Stimulated activated CD8-positive, alpha-beta memory T cell treated with anti-CD3 and anti-CD28 coated beads, Interleukin-4, amount 100 ng/mL, for 48 hours (primary cell): ENCODE measurements around the gene PDAP1.

Experiments used
- DNase-seq: peaks from one replicate; pipeline ENCODE4 v3.0.0-alpha.2; 2020

The PDAP1 gene

DNA sequence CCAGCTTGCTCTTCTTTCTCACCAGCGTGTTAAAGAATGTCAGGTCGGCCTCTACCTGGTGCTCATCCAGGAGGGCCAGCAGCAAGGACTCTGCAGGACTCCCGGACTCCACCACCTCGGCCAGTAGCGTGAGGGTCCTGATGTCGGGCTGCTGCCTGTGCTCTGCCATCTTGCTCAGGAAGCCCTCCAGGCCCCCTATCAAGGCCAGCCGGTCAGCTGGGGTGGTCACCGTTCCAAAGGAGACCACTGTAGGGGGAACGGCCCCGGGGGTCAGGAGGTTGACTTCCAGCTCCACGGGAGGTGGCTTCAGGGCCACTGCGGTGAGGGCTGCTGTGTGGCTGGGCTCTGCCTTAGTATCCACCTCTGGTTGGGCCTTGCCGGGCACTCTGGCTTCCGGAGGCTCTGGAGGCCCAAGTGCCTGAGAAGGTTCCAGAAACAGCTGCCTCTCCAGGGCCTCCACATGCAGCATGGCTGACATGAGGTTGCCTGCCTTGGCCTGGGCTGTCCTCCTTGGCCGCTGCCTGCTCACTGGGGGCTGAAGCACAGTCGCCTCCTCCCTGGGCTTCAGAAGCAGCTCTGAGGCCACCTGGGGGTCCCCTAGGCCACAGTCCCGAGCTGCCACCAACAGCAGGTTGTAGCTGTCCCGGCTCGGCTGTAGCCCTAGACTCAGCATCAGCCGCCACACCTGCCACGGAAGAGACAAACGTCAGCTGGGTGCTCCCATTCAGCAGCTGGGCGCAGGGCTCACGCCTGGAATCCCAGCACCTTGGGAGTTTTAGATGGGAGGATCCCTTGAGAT lies 16.7 kb upstream of the PDAP1 start:
- no peak for DNase-seq

DNA sequence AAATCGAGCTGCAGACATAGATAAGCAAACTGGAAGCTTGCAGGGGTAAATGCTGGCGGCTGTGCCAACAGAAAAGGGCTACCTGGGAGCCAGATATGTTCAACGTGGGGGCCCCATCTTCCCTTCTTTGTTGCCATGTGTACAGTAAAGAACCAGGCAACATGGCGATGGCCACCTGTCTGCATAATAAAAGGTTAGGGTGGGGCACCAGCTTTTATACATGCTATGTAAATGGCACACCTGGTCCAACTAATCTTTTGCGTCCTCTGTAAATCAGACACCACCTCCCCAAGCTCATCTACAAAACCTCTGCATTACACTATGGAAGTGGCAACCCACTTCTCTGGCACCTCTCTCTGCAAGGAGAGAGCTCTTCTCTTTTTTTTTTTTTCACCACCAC lies 14.2 kb upstream of the PDAP1 start:
- no peak for DNase-seq

DNA sequence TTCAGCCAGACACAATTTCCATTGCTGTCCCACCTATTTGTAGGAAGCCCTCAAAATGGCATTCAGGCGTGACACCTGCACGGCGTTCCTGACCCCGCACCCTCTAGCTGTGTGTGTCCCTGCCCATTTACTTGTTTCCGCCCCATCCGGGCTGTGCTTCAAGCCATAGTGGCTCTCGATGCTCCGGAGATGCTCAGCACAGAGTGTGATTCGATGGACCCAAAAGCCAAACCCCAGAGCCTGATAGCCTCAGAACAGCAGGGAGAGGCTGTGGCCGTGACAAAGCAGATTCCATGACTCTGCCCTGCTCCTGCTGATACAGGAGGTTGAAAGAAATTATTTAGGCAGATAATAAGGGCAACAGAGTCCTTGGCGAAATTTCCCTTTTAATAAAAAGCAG lies 13.8 kb upstream of the PDAP1 start:
- DNase-seq = no peak

DNA sequence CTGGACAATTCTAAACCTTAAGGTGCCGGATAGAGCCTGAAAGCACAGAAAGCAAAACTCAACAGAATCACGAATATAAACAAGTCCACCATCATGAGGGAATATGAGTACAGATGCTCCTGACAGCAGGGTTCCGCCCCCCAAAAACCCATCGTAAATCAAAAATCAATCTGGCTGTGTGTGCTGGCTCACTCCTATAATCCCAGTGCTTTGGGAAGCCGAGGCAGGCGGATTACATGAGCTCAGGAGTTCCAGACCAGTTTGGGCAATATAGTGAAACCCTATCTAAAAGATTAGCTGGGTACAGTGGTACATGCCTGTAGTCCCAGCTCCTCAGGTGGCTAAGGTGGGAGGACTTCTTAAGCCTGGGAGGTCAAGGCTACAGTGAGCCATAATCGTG lies 12.6 kb upstream of the PDAP1 start:
- no peak for DNase-seq

DNA sequence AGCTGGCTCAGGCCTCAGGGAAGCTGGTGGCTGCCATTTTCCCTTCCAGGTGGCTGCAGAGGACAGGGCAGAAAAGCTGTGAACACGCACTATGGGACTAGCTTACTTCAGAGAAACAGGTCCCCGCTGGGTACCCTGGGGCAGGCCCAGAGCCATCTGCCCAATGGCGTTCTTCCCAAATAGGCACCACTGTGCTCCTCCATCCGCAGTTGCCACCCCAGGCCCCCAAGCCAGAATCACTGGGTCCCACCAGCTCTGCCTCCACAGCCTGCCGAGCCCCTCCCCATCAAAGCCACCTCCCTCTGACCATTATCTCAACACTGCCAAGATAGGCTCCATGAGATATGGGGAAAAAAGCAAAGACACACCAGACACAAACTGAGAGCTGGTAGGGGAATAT lies 11.8 kb upstream of the PDAP1 start:
- DNase-seq = no peak

DNA sequence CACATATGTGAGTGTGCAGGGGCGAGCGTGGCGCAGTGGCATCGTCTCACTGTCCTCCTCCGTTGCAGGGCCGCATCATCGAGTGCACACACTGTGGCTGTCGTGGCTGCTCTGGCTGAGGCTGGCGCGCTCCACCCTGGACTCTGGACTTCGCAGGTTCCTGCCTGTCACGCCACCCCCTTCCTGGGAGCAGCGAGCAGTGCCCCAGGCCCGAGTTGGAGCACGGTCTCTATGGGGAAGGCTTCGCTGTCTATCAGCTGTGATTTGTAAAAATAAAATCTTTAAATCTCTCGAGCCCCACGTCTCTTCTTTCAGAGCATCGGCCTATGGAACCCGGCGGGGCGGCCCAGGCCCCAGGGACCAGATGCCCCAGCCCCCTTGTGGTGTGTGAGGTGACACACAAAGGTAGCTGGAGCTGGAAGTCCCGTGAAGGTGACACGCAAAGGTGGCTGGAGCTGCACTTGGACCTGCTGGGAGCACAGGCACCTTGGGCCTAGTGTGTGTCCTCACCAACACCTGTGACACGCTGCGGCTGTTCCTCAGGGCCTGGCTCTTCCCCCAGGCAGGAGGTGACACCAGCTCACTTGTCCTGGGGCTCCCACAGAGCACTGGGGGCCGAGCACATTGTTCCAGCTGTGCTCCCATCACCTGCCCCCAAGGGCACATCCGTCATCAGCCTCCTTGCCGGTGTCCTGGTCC lies 11.1 kb upstream of the PDAP1 start:
- DNase-seq = no peak

DNA sequence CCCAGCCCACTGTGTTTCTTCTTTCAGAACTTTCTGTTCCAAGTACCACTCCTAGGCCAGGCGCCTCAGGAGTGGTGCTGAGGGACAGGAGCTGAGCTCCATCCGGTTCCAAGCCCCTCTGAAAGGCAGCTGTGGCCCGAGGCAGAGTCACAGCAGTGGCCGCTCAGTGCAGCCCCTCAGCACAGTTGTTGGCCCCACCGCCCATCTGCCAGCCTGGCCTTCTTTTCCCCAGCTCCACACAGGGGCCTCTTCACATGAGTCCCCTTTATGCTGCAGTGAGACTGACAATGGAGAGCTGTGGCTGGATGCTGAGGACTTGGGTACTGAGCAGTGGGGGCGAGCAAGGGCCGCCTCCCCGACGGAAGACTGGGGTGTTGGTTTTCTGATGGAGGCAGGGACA lies 9.9 kb upstream of the PDAP1 start:
- no peak for DNase-seq

DNA sequence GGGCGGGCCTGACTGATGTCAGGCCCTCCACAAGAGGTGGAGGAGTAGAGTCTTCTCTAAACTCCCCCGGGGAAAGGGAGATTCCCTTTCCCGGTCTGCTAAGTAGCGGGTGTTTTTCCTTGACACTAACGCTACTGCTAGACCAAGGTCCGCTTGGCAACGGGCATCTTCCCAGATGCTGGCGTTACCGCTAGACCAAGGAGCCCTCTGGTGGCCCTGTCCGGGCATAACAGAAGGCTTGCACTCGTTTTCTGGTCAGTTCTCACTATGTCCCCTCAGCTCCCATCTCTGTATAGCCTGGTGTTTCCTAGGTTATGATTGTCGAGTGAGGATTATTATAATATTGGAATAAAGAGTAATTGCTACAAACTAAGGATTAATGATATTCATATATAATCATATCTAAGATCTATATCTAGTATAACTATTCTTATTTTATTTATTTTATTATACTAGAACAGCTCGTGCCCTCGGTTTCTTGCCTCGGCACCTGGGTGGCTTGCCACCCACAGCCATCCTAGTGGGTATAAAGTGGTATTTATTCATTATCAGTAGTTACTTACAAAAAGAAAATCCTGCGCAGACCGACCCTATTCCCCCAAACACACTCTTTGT lies 7.2 kb upstream of the PDAP1 start:
- DNase-seq = peak; percentile 62

DNA sequence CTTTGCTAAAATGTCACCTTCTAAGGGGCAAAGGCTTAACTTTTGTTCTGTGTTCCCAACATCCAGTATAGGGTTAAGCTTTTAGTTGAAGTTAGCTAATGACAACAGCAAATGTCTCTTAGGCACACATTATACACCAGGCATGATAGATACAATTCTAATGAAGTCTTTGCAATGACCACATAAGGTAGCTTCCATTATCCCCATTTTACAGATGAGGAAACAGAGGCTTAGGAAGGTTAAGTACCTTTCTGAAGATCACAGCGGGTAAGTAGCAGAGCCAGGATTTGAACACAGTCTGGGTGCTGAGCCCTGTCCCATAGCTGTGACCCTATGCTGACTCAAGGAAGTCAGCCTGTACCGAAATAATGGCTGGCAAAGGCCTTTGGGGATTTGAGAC lies 2.2 kb upstream of the PDAP1 start:
- no peak for DNase-seq

DNA sequence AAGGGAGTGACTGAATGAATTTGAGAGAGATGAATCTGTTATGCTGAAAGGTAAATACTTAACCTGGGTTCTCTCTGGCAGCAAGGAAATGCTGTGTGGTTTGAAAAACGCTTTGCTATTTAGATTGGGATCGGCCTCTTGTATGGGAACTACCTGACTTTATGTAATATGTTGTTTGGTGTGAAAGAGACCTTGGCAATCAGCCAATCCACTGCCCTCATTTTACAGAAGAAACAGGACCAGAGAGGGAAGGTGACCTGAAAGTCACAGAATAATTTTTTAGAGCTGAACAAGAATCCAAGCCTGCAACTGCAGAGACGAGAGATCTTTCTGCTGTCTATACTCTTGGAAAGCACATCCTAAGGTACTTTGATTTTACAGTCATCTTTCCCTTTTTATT lies 1.4 kb upstream of the PDAP1 start:
- no peak for DNase-seq

DNA sequence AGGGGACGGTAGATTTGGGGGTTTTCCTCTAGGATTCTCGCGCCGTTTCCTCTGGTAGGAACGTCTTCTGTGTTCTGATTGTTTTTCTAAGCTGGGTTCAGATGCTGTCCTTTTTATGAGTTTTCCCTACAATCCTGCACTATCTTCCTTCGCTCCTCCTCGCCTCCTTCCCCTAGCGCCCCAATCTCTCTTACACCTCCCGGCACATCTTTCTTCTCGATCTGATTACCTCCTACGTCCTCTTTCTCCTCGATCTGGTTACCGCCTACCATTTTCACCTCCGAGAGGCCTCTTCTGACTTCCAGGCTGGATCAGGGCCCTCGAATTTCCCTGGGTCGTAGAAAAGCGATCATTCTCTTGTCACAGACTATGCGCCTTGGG lies 785 bp upstream of the PDAP1 start:
- no peak for DNase-seq

DNA sequence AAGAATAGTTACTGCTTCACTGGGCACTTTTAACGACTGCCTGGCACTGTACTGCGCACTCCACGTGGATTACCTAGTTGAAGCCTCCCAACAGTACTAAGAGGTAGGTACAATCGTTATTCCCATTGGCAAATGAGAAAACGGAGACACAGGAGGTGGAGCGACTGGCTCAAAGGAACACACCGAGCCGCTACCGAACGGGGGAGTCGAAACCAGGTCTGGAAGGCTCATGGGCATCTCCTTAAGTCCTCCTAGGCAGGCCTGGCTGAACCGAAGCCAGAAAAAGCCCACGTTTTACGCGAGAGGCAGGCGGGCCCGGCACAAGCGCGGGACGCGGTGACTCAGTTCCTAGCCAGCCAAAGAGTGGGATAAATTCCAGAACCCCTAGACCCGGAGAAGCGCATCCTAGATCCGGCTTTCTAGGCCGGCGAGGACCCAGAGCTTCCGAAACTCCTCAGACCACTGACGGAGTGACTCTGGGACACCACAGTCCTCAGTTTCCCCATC lies 472 bp downstream of the PDAP1 start:
- peak; percentile 62 for DNase-seq

DNA sequence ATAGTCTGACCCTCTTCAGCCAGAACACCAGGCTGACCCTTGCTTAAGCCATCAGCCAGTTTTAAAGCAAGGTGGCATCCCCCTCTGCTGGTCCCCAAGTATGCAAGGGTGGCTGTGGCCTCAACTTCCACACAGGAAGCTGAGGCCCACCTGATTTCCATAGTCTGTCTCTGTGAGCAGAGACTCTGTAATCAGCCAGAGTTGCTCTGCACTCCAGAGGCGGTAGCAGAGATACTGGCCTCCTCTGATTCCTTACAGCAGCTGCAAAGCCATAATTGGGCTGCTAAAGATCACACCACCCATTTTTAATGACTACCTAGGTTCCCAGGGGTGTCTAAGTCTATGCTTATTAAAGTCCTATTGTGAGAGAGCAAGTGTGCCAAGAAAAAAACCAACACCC lies 1.8 kb downstream of the PDAP1 start:
- no peak for DNase-seq

DNA sequence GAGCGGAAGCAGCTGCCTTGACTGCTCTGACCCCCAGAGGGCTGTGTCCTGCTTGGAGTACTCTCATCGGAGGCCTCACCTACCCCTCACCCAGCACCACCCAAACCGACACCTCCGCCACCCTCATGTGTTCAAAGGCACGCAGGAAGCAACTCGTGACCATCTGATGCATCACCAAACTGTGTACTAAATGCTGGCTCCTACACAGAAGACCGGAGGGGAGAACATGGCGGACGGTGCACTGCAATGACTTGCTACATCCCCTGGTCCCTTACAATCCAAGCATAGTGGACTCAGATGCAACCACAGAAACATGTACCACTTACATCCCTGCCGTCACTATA lies 3.4 kb downstream of the PDAP1 start:
- no peak for DNase-seq

DNA sequence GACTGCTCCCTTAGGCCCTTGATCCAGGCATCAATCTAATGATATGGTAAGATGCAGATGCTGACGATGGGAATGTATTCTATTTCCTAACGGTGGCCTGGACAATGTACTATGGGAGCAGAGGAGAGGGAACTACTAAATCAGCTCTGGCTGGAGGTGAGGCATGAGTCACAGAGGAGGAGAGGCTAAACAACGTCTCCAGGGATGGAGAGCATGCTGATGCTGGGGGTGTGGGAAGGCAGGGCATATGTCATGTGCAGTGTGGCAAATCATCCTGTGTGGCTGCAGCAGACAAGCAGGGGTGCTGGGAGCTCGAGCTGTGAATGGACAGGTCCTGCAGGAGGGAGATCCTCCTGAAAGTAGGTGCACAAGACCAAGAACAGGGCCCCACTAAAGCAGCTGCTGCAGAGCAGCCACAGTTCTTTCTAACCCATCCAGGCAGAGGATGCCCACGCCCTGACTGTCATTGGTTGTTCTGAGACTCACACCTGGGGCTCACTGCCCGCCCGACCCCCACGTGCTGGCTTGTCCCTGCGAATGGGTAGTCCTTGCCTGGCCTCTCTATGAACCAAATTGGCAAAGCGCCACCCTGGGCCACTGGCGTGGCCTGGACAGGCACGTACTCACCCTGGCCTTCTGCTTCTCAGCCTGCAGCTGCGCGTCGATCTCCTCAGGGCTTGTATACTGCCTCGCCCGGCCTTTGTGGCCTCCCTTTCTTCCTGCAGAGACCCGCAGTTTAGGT lies 4.0 kb downstream of the PDAP1 start:
- DNase-seq = no peak

DNA sequence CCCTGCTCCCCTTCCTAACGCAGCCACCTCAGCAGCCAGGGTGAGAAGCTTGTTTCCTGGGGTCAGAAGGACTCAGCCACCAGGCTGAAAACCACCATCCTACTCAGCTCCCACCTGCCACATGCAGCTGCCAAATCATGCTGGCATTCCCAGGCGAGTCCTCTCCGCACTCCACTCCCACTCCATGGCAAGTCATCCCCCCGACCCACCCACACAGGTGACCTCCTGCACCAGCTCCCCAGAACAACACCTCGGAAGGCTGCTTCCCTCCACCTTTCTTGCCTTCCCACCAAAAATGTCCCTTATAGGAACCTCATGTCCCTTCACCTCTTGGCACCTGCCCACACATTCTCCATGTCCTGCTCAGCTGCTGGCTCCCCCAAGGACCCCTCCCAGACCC lies 4.6 kb downstream of the PDAP1 start:
- DNase-seq = no peak

DNA sequence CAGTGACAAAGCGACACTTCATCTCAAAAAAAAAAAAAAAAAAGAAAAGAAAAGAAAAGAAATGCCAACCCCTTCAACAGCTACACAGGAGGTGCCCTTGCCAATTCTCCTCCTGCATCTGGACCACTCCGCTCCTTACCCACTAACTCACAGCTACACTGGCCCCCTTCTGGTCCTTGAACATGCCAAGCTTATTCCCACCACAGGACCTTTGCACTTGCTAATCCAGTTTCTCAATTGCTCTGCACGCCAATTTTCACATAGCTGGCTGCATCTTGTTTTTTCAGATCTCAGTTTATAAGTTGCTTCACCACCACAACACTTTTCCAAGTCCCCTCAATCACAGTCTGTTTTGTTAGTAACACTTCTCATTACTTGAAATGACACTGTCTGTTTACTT lies 5.5 kb downstream of the PDAP1 start:
- no peak for DNase-seq

DNA sequence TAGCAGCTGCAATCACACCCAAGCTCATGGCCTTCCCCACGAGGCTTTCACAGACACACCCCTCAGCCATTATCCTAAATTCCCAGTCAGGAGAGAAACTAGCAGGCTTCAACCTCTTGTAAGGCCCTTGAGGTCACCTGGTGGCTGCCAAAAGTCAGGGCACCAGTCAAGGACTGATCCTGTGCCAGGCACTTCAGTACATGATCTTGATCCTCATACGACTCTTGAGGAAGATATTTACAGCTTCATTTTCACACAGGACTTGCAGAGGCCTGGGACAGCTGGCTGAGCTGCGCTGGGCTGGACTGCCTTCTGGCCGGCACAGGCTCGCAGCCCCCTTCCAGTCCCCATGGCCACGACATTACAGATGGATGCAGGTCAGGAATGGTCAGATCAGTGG lies 8.8 kb downstream of the PDAP1 start:
- DNase-seq = no peak

DNA sequence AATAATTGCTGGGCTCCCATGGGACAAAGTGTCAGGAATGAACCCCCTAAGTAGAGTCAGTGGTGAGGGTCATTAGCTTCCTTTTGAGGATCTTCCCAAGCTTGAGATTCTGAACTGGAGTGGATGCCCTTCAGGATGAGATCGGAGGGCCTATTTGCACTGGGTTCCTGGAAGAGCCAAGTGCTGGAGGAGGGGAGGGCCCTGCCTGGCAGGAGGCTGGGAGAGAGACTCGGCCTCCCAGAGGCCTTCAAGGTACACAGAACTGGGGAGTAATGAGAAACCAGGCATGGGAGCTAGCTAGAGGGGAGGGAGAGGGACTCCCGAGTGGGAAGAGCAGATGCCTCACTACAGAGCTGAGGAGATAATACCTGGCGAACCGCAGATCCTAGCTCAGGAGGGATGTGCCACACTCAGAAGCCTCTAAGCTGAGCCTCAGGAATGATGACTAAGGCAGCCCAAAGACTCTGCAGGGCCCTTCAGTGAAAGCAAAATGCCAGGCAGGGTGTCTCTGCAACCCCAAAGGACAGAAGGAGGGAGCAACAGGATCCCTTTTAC lies 9.4 kb downstream of the PDAP1 start:
- no peak for DNase-seq

DNA sequence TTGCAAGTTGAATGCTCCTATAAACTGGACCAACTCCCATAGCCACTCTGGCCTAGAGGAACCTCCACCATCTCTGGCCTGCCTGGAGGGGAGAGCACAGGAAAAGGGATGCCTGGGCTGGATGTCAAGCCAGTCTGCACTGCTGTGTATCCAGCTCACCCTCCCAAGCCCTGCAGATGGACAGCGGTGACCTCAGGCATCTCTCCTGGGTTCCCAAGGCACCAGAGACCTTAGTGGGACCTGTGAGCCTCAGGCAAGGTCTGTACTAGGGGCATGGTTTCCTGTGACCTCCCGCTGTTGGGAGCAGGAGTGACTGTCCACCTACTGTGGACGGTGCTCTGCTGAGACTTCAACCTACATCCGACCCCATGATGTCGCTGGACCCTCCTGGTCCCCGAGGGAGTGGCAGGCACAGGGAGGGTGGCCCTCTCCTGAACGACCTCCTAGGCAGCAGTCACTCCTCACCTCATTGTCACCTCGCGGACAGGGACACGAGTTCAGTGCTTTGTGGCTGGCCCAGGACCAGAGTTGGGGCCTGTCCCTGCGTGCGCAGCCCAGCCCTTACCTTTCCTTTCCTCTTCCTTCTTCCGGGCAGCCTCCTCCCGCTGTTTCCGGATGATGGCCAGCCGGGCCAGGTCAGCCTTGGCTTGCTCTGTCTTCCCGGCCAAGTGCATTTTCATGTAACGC lies 11.0 kb downstream of the PDAP1 start:
- DNase-seq = no peak

DNA sequence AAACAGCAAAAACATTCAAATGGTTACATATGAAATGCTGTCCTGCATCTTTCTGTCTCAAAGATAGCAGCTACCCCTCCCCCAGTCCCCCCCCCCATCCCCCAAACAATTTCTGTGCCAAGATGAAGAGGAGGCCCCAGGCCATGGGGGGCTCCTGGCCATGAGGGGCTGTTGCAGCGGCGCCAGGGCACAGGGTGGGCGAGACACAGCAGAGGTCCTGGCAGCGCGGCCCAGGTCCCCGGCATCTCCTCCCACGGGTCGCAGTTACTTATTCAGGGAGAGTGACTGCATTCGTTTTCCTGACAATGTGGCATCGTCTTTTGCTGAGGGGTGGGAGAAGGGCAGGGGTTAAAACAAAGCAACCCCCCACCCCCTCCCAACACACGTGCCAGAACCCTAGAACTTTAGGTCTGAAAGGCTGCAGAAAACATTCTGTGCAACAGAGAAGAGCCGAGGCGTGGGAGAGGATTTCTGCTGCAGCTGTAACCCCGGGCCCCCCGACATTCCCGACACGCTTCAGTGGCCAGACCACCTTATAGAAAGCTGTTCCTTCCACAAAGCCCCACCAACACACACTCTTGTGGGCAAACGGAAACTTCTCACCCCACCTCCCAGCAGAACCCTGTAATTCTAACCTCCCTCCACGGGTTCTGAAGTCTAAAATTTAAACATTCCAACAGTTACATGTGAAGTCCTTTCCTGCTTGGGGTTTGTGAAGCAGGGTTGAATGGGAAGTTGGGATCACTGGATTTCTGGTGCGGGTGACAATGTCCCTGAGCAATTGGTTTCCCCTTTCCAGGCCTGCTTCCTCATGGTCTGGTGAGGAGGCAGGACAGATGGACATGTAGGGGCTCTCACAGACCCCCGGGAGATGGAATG lies 11.7 kb downstream of the PDAP1 start:
- DNase-seq = no peak
